K562 (cell line): ENCODE data around the gene GLTP.

Source experiments
- U2AF1 ChIP-seq: fragments of 200-400 bp; formaldehyde crosslinking; optimal IDR thresholded peaks from 2 replicates; pipeline ENCODE3; 2017; ENCODE audit warnings: mild to moderate bottlenecking, low read depth, low read length, moderate library complexity
- TF ChIP-seq, protein P1 (sequence below): fragments of 450-650 bp; IDR thresholded peaks from 2 replicates; pipeline ENCODE4 v1.6.1; 2018; ENCODE audit not compliant: partially characterized antibody

DNA sequence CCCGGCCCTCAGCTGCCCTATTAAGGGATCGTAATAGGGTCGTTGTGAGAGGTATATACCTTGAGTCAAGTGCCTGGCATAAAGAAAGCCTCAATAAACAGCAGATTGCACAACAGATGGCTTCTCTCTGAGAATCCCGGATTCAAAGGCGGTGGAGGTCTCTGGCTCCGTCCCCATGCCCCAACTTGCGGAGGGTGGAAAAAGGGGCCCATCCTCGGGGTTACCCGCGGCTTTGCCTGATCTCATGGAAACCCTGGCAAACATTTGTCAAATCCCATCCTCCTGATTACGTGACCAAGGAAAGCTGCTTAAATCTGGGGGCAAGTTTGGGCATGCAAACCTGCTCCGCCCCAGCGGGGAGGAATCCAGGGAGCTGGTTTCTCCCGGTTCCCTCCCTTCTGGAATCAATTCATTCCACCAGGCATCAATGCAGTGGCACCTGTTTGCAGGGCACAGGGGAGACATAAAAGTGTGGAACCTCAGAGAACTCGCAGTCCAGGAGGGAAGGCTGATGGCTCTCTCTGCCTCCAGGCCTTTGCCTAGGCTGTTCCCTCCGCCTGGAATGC, 59.4 kb downstream of the GLTP start:
- TF ChIP-seq, protein P1, sequence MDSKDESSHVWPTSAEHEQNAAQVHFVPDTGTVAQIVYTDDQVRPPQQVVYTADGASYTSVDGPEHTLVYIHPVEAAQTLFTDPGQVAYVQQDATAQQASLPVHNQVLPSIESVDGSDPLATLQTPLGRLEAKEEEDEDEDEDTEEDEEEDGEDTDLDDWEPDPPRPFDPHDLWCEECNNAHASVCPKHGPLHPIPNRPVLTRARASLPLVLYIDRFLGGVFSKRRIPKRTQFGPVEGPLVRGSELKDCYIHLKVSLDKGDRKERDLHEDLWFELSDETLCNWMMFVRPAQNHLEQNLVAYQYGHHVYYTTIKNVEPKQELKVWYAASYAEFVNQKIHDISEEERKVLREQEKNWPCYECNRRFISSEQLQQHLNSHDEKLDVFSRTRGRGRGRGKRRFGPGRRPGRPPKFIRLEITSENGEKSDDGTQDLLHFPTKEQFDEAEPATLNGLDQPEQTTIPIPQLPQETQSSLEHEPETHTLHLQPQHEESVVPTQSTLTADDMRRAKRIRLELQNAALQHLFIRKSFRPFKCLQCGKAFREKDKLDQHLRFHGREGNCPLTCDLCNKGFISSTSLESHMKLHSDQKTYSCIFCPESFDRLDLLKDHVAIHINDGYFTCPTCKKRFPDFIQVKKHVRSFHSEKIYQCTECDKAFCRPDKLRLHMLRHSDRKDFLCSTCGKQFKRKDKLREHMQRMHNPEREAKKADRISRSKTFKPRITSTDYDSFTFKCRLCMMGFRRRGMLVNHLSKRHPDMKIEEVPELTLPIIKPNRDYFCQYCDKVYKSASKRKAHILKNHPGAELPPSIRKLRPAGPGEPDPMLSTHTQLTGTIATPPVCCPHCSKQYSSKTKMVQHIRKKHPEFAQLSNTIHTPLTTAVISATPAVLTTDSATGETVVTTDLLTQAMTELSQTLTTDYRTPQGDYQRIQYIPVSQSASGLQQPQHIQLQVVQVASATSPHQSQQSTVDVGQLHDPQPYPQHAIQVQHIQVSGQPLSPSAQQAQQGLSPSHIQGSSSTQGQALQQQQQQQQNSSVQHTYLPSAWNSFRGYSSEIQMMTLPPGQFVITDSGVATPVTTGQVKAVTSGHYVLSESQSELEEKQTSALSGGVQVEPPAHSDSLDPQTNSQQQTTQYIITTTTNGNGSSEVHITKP = no peak
- no peak for TF ChIP-seq U2AF1
